MM.1S (cell line): Measurements from ENCODE around the gene NEURL4.
A peak's percentile ranks its signal among the peaks of the same experiment; 100 is the strongest.

Experiments used
- DNase-seq: peaks from one replicate; pipeline ENCODE4 v3.0.0-alpha.2; 2015
- H2AFZ ChIP-seq: fragments of 300-600 bp; sonication (generic); 2 replicates; pipeline ENCODE4 v1.6.0; 2016; ENCODE audit warnings: antibody characterized with exemption, low read length
- H3F3A ChIP-seq: fragments of 300-600 bp; sonication (generic); 2 replicates; pipeline ENCODE4 v1.6.1; 2016; ENCODE audit warnings: mild to moderate bottlenecking, antibody characterized with exemption, low read length, moderate library complexity, mixed read lengths; ENCODE audit not compliant: insufficient read depth
- H3K27ac ChIP-seq: fragments of 300-600 bp; sonication (generic); 2 replicates; pipeline ENCODE4 v1.5.1; 2016; ENCODE audit warnings: mild to moderate bottlenecking, low read length
- H3K27me3 ChIP-seq: fragments of 300-600 bp; sonication (generic); replicated peaks from 2 replicates; pipeline ENCODE4 v1.6.0; 2016; ENCODE audit warnings: low read length; ENCODE audit not compliant: insufficient read depth
- H3K36me3 ChIP-seq: fragments of 300-600 bp; sonication (generic); replicated peaks from 2 replicates; pipeline ENCODE4 v1.6.1; 2016; ENCODE audit warnings: mild to moderate bottlenecking, low read length, mixed read lengths; ENCODE audit not compliant: insufficient read depth
- H3K4me1 ChIP-seq: fragments of 300-600 bp; sonication (generic); 2 replicates; pipeline ENCODE4 v1.6.1; 2016; ENCODE audit warnings: low read length, mixed read lengths
- H3K4me2 ChIP-seq: fragments of 300-600 bp; sonication (generic); 2 replicates; pipeline ENCODE4 v1.6.0; 2016; ENCODE audit warnings: low read depth, low read length
- H3K4me3 ChIP-seq: fragments of 300-600 bp; sonication (generic); 2 replicates; pipeline ENCODE4 v1.5.1; 2016; ENCODE audit warnings: low read length, mixed read lengths
- H3K79me2 ChIP-seq: fragments of 300-600 bp; sonication (generic); 2 replicates; pipeline ENCODE4 v1.6.1; 2016; ENCODE audit warnings: mixed run types, low read length, mixed read lengths
- H3K9ac ChIP-seq: fragments of 300-600 bp; sonication (generic); 2 replicates; pipeline ENCODE4 v1.6.1; 2016; ENCODE audit warnings: low read length, mixed read lengths
- H3K9me2 ChIP-seq: fragments of 300-600 bp; sonication (generic); replicated peaks from 2 replicates; pipeline ENCODE4 v1.6.1; 2016; ENCODE audit warnings: mild to moderate bottlenecking, low read length, mixed read lengths; ENCODE audit not compliant: insufficient read depth
- H3K9me3 ChIP-seq: fragments of 300-600 bp; sonication (generic); replicated peaks from 2 replicates; pipeline ENCODE4 v1.6.1; 2016; ENCODE audit warnings: mild to moderate bottlenecking, low read length, mixed read lengths; ENCODE audit not compliant: insufficient read depth
- H4K20me1 ChIP-seq: fragments of 300-600 bp; sonication (generic); 2 replicates; pipeline ENCODE4 v1.6.1; 2016; ENCODE audit warnings: mild to moderate bottlenecking, low read length, moderate library complexity, mixed read lengths; ENCODE audit not compliant: insufficient read depth
- EZH2 ChIP-seq: fragments of 300-600 bp; sonication (generic); optimal IDR thresholded peaks from 2 replicates; pipeline ENCODE3; 2017; ENCODE audit warnings: low read depth, mild to moderate bottlenecking, antibody characterized with exemption, low read length, mixed read lengths
- EZH2phosphoT487 ChIP-seq: fragments of 300-600 bp; sonication (generic); IDR thresholded peaks from 2 replicates; pipeline ENCODE4 v1.6.1; 2018; ENCODE audit warnings: antibody characterized with exemption, low read length
- TF ChIP-seq, protein P1 (sequence below): fragments of 300-600 bp; sonication (generic); IDR thresholded peaks from 2 replicates; pipeline ENCODE4 v1.5.1; 2016; ENCODE audit warnings: antibody characterized with exemption, low read length, mixed read lengths

The NEURL4 gene

DNA sequence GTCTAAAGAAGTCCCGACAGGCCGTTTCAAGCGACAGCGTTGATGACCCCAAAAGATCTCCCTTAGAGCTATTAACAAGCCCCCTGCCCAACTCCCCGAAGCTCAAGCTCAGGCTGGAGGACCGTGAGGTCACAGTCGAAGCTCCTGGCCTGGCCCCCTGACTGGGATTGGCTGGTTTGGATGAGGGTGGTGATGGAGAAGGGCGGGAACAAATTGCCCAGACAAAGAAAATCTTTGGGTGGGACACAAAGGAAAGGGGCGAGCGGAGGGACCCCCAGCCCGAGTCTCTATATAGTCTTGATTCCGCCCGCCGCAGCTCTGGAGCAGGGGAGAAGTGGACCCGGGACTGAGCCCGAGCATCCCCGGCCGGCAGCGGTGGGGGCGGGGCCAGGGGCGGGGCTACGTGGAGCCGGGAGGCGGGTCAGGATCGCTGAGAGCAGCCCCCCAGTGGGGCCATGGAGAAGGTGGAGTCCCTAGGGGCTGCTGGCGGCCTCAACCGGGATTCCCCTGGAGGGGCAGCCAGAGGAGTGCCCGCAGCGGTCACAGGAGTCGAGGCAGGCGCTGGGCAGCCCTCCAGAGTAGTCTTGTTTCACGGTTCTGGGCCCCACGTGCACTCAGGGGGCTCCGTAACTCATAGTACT, 982 bp upstream of the NEURL4 start:
- no peaks in the 10 kb centered on the region for H3K27me3 ChIP-seq
- H3K4me3 ChIP-seq, result peak overlapping the region; percentile 98

DNA sequence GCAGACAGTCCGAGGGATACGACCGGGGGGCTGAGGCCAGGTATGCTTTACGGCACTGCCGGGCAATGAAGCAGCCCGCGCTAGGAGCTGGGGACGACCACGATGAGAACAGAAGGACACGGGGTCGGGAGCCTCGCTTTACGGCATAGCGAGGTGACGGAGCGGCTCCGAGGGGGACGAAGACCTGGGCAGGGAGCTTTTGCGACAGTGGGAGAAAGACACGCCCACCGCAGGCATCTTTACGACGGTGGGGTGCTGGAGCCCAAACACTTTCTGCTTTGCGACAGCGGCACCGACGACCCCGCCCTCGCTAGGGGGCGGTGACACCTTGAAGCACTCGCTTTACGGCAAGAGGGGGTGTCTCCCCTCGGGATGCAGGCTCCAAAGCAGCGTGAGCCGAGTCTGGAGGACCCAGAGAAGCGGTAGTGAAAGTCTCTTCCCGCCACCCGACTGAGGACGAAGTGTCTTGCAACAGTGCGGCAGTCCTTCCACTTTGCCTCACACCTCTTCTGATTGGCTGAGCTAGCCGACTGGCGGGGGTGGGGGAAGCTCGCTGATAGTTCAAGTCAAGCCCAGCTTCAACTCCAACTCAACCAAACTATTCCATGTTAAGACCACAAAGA, 350 bp upstream of the NEURL4 start:
- Histone ChIP-seq H3K27me3 (no peaks in the 10 kb centered on the region), H3K4me2 (peak overlapping the region; percentile 82), H3K27ac (peak overlapping the region; percentile 82), H3F3A (peaks cover 9% of the 10 kb centered on the region), H3K9ac (peak overlapping the region; percentile 88), H2AFZ (peak overlapping the region; percentile 93), H3K4me3 (peak overlapping the region; percentile 98), H3K36me3 (no peaks in the 10 kb centered on the region), H3K4me1 (peaks cover 19% of the 10 kb centered on the region), H3K9me2 (no peaks in the 10 kb centered on the region), H4K20me1 (no peaks in the 10 kb centered on the region), H3K79me2 (peaks cover 18% of the 10 kb centered on the region), H3K9me3 (no peaks in the 10 kb centered on the region)
- TF ChIP-seq EZH2, result no peak
- TF ChIP-seq EZH2phosphoT487, result no peak
- peak; percentile 99 for DNase-seq

More for the DNA sequence above, 982 bp upstream of the NEURL4 start:
- TF ChIP-seq EZH2phosphoT487, result no peak
- no peak for TF ChIP-seq EZH2
- TF ChIP-seq, protein P1, sequence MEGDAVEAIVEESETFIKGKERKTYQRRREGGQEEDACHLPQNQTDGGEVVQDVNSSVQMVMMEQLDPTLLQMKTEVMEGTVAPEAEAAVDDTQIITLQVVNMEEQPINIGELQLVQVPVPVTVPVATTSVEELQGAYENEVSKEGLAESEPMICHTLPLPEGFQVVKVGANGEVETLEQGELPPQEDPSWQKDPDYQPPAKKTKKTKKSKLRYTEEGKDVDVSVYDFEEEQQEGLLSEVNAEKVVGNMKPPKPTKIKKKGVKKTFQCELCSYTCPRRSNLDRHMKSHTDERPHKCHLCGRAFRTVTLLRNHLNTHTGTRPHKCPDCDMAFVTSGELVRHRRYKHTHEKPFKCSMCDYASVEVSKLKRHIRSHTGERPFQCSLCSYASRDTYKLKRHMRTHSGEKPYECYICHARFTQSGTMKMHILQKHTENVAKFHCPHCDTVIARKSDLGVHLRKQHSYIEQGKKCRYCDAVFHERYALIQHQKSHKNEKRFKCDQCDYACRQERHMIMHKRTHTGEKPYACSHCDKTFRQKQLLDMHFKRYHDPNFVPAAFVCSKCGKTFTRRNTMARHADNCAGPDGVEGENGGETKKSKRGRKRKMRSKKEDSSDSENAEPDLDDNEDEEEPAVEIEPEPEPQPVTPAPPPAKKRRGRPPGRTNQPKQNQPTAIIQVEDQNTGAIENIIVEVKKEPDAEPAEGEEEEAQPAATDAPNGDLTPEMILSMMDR, result no peak
- Histone ChIP-seq H3K36me3 (no peaks in the 10 kb centered on the region), H4K20me1 (no peaks in the 10 kb centered on the region), H3F3A (peaks cover 9% of the 10 kb centered on the region), H2AFZ (peak overlapping the region; percentile 93), H3K9me3 (no peaks in the 10 kb centered on the region), H3K9ac (peak overlapping the region; percentile 88; the same call in 1 of the 2 replicates), H3K79me2 (peaks cover 18% of the 10 kb centered on the region), H3K4me1 (peaks cover 19% of the 10 kb centered on the region), H3K4me2 (peak overlapping the region; percentile 82), H3K9me2 (no peaks in the 10 kb centered on the region), H3K27ac (peak overlapping the region; percentile 82)
- peak; percentile 83 for DNase-seq

DNA sequence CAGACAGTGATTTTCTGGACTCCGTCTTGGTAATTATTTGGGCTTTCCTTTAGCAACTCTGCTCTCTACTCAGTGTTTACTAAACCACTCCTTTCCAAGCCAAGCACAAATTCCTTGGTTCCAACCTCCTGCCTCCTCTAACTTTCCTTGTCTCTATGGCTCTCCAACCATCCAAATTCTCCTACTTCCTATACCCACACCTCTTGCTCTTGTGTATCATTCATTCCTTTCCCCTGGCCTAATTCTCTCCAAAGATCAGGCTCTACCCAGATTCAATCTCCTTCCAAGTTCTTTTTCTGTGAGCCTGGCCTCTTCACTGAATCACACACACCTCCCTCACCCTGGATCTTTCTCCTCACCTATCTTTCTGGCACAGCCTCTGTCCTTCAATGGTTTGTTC, 1.1 kb downstream of the NEURL4 start:
- Histone ChIP-seq H3K9ac (peak overlapping the region; percentile 88; the same call in 1 of the 2 replicates), H3K4me3 (peak overlapping the region; percentile 98; the same call in 1 of the 2 replicates), H3K79me2 (peaks cover 18% of the 10 kb centered on the region), H3K36me3 (no peaks in the 10 kb centered on the region), H3K9me2 (no peaks in the 10 kb centered on the region), H3K9me3 (no peaks in the 10 kb centered on the region), H4K20me1 (no peaks in the 10 kb centered on the region), H3K4me2 (peak overlapping the region; percentile 96; the same call in 1 of the 2 replicates), H2AFZ (no peak overlapping the region), H3K4me1 (peaks cover 19% of the 10 kb centered on the region), H3K27ac (no peak overlapping the region), H3K27me3 (no peaks in the 10 kb centered on the region), H3F3A (peaks cover 9% of the 10 kb centered on the region)
- DNase-seq, result no peak
- TF ChIP-seq EZH2 (no peak), EZH2phosphoT487 (no peak)
- TF ChIP-seq, protein P1, result no peak

DNA sequence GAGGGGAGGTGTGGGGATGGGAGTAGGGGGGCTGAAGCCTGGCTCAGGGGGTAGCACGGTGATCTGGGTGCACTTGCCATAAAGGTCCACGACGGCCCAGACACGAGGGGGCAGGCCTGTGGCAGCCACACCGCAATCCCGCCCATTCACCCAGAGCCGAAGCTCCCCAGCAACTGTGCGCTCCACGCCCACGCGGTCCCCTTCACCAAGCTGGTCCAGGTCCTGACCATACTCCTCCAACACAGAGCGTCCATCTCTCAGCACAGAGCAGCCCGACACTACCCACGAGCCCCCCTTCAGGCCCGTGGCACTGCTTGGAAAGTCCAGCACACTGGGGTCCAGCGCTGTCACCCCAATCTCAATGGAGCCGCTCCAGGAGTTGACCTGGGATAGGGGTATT, 1.6 kb downstream of the NEURL4 start:
- H3K27ac ChIP-seq, result no peak overlapping the region
- H3K4me3 ChIP-seq, result no peak overlapping the region
- no peak overlapping the region for H2AFZ ChIP-seq
- no peak for DNase-seq
- TF ChIP-seq EZH2, result no peak
- TF ChIP-seq, protein P1, result no peak
- TF ChIP-seq EZH2phosphoT487, result no peak
- peaks cover 18% of the 10 kb centered on the region for H3K79me2 ChIP-seq
- no peaks in the 10 kb centered on the region for H3K36me3 ChIP-seq
- H3K9me2 ChIP-seq, result no peaks in the 10 kb centered on the region
- H3K4me1 ChIP-seq, result peaks cover 19% of the 10 kb centered on the region
- no peaks in the 10 kb centered on the region for H4K20me1 ChIP-seq
- no peaks in the 10 kb centered on the region for H3K27me3 ChIP-seq
- no peaks in the 10 kb centered on the region for H3K9me3 ChIP-seq
- peaks cover 9% of the 10 kb centered on the region for H3F3A ChIP-seq
- no peak overlapping the region for H3K4me2 ChIP-seq
- H3K9ac ChIP-seq, result no peak overlapping the region
